Measurements from ENCODE around the gene PDE4D. TPM values are rescaled to one million over a fixed set of nuclear protein-coding genes. Genes with fewer than 3 reads are reported as not detected.
A peak's percentile ranks its signal among the peaks of the same experiment; 100 is the strongest.

Gene PDE4D
- total RNA-seq, 1 experiment from 2014 or later, result 32.5 TPM

DNA sequence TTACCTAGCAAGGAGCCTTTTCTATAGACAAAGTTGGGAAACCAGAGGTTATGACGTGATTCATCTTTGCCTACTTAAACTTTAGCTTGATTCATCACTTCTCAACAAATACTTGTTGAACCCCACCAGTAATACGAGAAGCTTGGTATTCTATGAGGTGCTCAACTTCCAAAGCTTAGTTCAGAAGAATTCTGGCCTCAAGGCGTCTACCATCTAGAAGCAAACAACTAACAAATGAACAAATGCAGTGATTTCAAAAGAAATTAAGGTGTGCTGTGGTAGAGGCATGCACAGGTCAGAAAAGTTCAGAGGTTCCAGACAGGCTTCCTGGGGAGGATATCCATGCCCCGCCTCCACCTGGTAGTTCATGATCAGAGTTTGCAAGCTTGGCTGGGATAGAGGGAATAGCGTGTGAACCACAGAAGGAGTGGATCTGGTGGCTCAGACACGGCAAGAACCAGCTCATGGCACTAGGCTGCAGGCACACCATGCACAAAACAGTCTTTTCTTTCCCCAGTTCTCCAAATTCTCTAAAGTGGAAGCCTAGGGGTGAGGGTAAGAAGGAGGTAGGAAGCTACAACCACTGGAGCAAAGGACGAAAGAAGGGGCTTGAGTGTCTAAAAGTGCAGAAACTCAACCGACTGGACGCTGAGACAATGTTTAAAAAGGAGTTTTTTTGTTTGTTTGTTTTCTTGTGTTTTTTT, 837.6 kb downstream of the PDE4D start:
- DNase-seq, result no peak
- Histone ChIP-seq H3K4me1 (no peaks in the 10 kb centered on the region), H3K4me3 (no peak overlapping the region), H3K27me3 (no peaks in the 10 kb centered on the region), H3K36me3 (no peaks in the 10 kb centered on the region), H3K27ac (no peak overlapping the region), H3K9me3 (replicated peaks) (no peaks in the 10 kb centered on the region)

DNA sequence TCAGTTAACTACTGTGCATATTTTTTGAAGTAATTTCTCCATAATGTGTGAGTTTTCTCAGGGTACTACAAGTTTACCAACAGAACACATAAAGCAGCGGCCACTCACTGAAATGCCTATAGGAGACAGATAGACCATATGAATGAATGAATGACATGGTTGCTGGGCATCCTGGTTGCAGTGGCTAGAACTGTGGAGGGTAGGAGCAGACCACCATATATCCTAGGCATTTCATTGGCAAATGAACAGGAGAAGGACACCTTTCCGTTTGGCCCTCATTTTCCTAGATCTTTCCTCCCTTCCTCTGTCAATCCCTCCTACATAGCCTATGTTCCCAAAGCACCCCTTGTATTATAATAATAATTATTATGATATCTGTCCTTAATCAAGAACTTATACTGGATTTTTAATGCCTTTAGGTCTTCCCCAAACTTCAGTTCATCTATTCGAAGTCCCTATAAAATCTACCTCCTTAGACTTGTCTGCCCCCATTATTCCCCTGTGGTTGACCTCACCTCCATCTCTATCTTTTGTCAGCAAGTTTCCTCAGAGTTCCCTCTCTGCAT, 838.5 kb downstream of the PDE4D start:
- no peak for DNase-seq
- no peaks in the 10 kb centered on the region for H3K9me3 ChIP-seq (replicated peaks)
- H3K27me3 ChIP-seq, result no peaks in the 10 kb centered on the region
- H3K36me3 ChIP-seq, result no peaks in the 10 kb centered on the region
- H3K4me3 ChIP-seq, result no peak overlapping the region
- H3K4me1 ChIP-seq, result no peaks in the 10 kb centered on the region
- H3K27ac ChIP-seq, result no peak overlapping the region

DNA sequence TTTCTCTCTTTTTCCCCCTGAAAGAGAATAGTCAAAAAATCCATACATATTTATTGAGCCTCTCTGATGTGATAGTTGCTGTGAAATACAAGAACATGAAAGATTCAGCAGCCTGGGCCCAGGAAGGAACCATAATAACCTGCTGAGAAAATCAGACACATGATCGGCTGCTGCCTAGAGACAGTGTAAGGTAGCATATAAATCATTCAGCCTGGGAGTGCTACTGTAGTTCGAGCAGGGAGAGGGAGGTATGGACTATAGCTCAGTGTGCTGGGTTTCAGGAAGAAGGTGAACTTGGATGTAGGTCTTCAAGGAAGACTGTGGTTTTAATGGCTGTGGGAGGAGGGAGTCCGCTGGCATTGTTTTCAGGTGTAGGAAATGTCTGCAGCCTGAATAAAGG, 841.6 kb downstream of the PDE4D start:
- no peaks in the 10 kb centered on the region for H3K4me1 ChIP-seq
- H3K27me3 ChIP-seq, result no peaks in the 10 kb centered on the region
- H3K36me3 ChIP-seq, result no peaks in the 10 kb centered on the region
- no peak overlapping the region for H3K27ac ChIP-seq
- DNase-seq, result no peak
- H3K4me3 ChIP-seq, result no peak overlapping the region
- H3K9me3 ChIP-seq (replicated peaks), result no peaks in the 10 kb centered on the region

DNA sequence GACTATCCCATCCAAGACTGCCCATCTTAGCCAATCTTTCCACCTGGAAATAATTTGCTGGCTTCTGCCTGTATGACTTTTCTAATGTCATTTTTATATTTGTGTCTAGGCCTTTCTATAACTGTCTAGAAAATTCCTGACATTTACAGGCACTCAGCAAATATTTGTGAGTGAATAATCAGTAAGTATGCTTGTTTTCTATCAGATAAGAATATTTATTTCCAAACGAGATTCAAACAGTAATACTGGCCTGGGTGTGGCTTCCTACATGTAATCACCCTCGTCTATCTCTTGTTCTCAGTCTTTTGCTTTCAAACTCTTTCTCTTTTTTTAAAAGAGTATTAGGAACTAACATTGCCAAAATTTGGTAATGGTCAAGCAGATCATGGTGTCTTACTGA, 844.4 kb downstream of the PDE4D start:
- Histone ChIP-seq H3K36me3 (no peaks in the 10 kb centered on the region), H3K9me3 (replicated peaks) (no peaks in the 10 kb centered on the region), H3K27me3 (no peaks in the 10 kb centered on the region), H3K4me3 (no peak overlapping the region), H3K4me1 (no peaks in the 10 kb centered on the region), H3K27ac (no peak overlapping the region)
- no peak for DNase-seq

DNA sequence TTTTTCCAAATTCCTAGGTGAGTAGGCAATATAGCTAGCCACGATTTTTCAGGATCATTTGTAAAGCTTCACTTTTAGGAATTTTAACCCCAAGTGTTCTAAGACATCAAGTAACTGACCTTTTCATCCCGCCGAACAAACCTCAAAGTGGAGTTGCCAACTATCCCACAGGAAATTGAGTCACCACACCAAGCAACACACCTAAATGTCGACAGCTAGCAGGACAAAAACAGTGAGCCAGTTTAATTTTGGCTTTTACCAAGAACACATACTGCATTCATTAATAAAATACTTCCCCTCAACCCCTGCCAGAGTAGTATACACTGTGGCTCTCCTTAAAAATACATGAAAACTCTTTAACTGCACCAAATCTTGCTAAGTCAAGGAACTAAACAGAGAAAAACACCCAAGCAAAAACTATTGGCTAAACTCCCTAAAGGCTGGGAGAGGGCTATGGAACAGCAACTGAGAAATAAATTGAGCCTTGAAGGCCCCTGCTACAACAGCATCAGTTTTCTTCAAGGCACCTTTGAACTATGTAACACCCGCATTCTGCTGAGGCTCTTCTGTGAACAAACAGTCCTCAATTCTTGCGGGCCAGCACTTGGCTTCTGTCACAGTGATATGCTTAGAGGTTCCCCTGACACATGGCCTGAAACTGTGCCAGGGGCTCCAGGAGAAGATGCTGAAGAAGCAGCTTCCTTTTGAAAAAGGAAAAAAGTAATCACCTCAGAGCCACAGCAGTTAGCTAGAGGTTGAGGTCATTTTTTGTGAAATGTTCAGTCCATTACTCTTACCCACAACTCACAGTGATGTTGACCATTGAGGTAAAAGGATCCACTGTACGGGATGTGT, 851.1 kb downstream of the PDE4D start:
- peak in 1 of 2 experiments; percentile 26 for DNase-seq
- H3K9me3 ChIP-seq (replicated peaks), result no peaks in the 10 kb centered on the region
- no peaks in the 10 kb centered on the region for H3K36me3 ChIP-seq
- H3K4me3 ChIP-seq, result no peak overlapping the region
- H3K27ac ChIP-seq, result no peak overlapping the region
- H3K27me3 ChIP-seq, result no peaks in the 10 kb centered on the region
- peaks cover 4% of the 10 kb centered on the region for H3K4me1 ChIP-seq

DNA sequence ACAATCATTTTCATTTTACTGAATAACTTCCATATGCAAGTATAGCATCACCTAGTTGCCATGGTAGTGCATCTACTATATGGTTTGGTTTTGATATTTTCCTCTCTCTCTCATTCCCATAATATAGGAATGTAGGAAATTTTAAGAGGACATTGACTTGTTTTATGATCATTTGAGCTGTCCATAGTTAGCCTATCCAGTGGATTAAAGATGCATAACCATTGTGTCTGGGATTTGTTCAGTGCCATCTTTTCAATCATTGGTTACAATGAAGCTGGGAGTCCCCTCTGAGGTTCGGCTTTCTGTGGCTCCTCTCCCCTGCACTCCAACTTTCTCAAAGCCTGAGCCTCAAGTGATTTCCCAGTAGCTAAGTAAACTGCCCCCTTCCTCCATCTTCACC, 852.2 kb downstream of the PDE4D start:
- no peak for DNase-seq
- Histone ChIP-seq H3K36me3 (no peaks in the 10 kb centered on the region), H3K4me3 (no peak overlapping the region), H3K9me3 (replicated peaks) (no peaks in the 10 kb centered on the region), H3K27ac (no peak overlapping the region), H3K27me3 (no peaks in the 10 kb centered on the region), H3K4me1 (peaks cover 12% of the 10 kb centered on the region)

DNA sequence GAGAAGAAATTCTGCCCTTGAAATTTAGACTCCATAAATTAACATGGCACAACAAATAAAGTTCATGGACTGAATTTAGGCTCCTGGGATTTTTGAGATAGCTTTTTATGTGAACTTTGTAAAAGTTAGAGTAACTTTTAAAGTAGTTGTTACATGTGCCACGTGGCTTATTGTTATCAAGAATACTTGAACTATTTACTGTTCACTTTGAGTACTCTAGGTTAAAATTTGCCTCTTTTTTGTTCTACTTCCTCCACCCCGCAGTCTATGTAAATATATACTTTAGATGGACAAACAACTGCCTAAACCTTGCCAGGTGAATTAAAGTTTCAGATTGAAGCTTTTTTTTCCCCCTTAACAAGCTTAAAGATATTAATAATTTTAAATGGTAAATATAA, 852.7 kb downstream of the PDE4D start:
- H3K27ac ChIP-seq, result no peak overlapping the region
- no peak overlapping the region for H3K4me3 ChIP-seq
- H3K9me3 ChIP-seq (replicated peaks), result no peaks in the 10 kb centered on the region
- no peaks in the 10 kb centered on the region for H3K36me3 ChIP-seq
- peaks cover 15% of the 10 kb centered on the region for H3K4me1 ChIP-seq
- no peaks in the 10 kb centered on the region for H3K27me3 ChIP-seq
- no peak for DNase-seq

DNA sequence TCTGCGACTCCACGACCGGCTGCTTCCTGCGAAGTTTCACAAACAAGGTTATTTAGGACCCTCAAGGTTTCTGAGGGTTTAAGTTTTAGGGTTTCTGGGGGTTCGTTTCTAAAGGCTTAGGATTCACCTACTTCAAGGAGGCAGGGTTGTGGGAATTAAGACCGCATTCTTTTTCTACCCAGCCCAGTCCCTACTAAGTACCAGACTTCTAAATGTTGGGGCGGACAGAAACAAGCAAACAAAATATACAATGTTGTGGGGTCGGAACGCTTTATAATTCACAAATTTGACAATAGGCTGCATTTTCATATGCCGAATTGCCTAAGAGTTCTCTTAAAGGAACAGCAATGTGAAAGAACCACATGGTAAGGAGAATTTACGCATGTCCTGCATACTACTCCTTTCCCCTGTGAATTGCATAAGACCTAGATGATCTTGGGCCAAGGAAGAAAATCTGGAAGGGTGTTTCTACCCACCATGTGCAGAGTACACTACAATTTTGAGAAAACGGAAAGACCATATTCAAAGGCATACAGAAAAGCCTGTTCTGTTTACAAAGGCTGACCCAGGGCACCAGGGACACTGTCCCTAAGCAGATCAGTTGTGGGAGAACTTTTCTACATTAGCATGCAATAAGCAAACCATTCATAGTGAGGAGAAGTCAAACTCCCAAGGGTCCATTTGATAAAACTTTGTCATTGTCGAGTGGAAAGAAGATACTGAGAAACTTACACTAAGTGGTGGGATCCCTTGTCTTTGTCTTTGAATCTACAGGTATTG, 853.3 kb downstream of the PDE4D start:
- peak in 1 of 2 experiments; percentile 5 for DNase-seq
- peak overlapping the region; percentile 76 for H3K4me3 ChIP-seq
- no peak overlapping the region for H3K27ac ChIP-seq
- H3K36me3 ChIP-seq, result no peaks in the 10 kb centered on the region
- no peaks in the 10 kb centered on the region for H3K27me3 ChIP-seq
- peaks cover 21% of the 10 kb centered on the region for H3K4me1 ChIP-seq
- H3K9me3 ChIP-seq (replicated peaks), result no peaks in the 10 kb centered on the region

DNA sequence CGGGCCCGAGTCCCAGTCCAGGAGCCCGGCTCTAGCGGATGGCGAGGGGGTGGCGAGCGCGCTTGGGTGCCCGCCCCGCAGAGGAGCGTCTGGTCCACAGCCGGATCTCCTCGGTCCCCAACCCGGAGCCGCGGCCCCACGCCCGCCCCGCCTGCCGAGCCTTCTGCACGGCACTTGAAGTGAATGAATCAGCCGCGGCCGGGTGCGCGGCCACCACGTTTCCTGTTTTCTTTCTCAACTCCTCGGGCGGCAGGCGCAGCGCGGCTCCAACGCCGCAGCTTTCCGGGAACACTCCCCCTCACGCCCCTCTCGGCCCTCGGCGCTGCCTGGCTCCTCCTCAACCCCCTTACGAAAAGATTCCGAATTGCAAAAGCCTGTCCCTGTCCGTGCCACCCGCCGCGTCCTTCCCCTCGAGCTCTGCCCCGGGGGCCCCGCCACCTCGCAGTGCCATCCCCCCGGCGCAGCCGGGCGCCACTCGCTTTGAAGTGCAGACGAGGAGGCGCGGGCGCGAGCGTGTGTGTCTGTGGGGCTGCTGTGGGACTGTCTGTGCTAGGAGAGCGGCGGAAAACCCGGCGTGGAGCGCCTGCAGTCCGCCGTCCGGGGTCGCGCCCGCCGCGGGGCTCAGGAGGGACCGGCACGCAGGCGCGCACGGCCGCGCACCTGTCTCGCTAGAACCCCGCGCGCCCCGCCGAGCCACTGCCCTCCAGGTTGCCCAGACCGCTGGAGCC, 854.1 kb downstream of the PDE4D start:
- peak overlapping the region; percentile 76 for H3K4me3 ChIP-seq
- H3K27me3 ChIP-seq, result no peaks in the 10 kb centered on the region
- DNase-seq, result peak; percentile 80
- peaks cover 29% of the 10 kb centered on the region for H3K4me1 ChIP-seq
- H3K36me3 ChIP-seq, result no peaks in the 10 kb centered on the region
- H3K27ac ChIP-seq, result peak overlapping the region; percentile 56
- no peaks in the 10 kb centered on the region for H3K9me3 ChIP-seq (replicated peaks)

DNA sequence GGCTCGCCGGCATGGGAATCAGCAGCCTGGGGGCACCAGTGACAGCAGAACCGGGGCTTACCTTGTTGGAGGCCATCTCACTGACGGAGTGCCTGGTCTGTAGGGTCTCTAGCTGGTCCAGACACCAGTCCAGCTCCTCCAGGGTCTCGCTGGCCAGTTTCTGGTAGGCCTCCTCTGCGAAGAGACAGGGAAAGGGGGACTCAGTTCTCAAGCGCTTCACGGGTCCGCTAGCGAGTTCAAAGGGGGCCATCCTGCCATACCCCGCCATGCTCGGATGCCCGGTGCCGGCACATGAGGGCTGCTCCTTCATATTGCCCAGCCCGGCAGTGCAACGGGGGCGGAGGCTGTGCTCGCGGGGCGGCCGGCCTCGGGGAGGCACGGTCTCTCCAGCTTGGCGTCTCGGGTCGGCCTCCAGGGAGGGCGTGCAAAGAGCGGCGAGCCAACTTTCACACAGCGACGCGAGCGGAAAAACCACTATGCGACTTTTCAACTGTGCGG, 854.7 kb downstream of the PDE4D start:
- no peaks in the 10 kb centered on the region for H3K9me3 ChIP-seq (replicated peaks)
- no peaks in the 10 kb centered on the region for H3K36me3 ChIP-seq
- DNase-seq, result no peak
- H3K27me3 ChIP-seq, result no peaks in the 10 kb centered on the region
- peaks cover 29% of the 10 kb centered on the region for H3K4me1 ChIP-seq
- H3K27ac ChIP-seq, result peak overlapping the region; percentile 56
- peak overlapping the region; percentile 76 for H3K4me3 ChIP-seq

DNA sequence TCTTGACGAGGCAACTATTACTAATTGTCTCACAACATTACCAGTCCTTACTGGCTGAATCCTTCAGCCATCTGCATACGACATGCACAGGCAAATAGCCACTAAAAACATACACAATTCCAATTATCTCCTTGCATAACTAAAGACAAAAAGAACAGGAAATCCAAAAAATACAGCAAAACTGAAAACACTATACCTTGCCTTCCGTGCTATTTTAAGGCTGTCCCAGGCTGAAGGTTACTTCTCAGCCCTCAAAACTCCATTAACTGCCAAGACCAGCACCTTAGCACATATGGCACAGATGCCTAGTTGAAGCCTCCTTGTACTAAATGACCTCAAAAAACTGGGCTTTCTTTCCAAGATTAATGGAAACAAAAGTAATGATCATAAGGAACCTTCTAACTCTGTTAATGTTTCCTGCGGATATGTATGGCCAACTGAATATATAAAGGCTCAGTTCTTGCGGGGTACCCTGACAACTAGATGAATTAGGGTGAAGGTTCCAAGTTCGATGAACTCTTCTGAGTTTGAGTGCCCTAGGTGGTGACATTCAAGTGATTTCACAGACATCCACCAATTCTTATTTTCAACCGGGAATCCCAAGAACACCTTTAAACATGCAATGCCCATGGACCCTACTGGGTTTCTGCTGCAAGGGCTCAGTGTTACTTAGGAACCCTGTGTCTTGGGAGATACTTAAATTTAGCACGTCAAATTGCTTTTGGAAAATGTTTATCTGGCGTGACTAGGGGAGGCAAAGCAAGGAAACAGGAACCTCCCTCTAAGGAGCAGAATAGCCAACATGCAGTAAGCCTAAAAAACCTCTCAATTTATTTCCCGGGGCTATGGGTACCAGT, 855.4 kb downstream of the PDE4D start:
- peak overlapping the region; percentile 56; the same call in 1 of the 2 replicates for H3K27ac ChIP-seq
- H3K4me3 ChIP-seq, result peak overlapping the region; percentile 76
- peak in 1 of 2 experiments; percentile 17 for DNase-seq
- H3K9me3 ChIP-seq (replicated peaks), result no peaks in the 10 kb centered on the region
- peaks cover 2% of the 10 kb centered on the region; the same call in 1 of the 2 replicates for H3K36me3 ChIP-seq
- peaks cover 29% of the 10 kb centered on the region for H3K4me1 ChIP-seq
- no peaks in the 10 kb centered on the region for H3K27me3 ChIP-seq

DNA sequence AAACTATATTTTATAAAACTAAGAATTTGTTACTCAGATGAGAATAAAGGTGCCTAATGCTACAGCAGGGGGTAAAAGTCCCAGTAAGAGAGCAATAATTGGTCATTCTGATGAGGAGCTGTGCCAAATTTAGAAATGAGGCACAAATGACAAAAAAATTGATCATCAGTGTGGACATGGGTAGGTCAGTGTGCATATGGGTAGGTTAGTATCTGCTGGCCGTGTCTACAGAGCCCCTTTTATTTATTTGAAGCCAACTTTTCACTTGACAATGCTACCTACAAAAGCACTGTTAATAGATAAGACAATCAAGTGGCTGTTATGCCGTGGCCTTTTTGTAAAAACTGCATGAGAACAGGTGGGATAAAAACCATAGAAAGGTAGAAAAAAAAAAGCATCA, 856.1 kb downstream of the PDE4D start:
- Histone ChIP-seq H3K4me3 (peak overlapping the region; percentile 76), H3K9me3 (replicated peaks) (no peaks in the 10 kb centered on the region), H3K4me1 (peaks cover 29% of the 10 kb centered on the region), H3K27me3 (no peaks in the 10 kb centered on the region), H3K27ac (no peak overlapping the region), H3K36me3 (peaks cover 2% of the 10 kb centered on the region; the same call in 1 of the 2 replicates)
- DNase-seq, result peak in 1 of 2 experiments; percentile 15

DNA sequence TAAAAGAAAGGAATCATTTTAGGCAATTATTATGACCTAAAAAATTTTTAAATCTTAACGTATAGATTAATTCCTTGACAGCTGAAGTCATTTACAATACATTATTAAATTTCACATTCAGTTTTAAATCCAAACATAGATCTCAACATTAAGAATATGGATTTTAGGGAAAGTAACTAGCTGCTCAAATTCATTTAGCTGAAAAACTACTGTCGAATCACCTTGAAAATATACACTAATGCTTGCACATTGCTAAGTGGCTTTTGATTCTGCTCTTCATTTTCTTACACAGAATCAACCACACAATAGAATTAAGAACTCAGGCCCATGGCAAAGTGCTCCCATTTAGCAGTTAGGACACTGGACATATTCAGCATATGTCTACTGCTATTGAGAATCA, 856.5 kb downstream of the PDE4D start:
- Histone ChIP-seq H3K9me3 (replicated peaks) (no peaks in the 10 kb centered on the region), H3K4me3 (peak overlapping the region; percentile 76), H3K27me3 (no peaks in the 10 kb centered on the region), H3K36me3 (peaks cover 2% of the 10 kb centered on the region; the same call in 1 of the 2 replicates), H3K4me1 (peaks cover 29% of the 10 kb centered on the region), H3K27ac (peak overlapping the region; percentile 46)
- DNase-seq, result peak in 1 of 2 experiments; percentile 10

Data from SJCRH30 (cell line).